K562 (cell line): ENCODE measurements around the gene SEC23A. TPM values are rescaled to one million over a fixed set of nuclear protein-coding genes. Genes with fewer than 3 reads are reported as not detected.

Source experiments
- CBX5 ChIP-seq: IDR thresholded peaks from 2 replicates; pipeline ENCODE4 v1.6.1; 2014; ENCODE audit warnings: low read depth, borderline replicate concordance
- CBX8 ChIP-seq: fragments of 200-600 bp; sonication (generic); IDR thresholded peaks from 2 replicates; pipeline ENCODE4 v1.6.1; 2012; ENCODE audit warnings: borderline replicate concordance, mixed run types, low read depth, mild to moderate bottlenecking, moderate library complexity, mixed read lengths, low read length, control low read depth, inconsistent platforms; ENCODE audit not compliant: poor library complexity, severe bottlenecking; ENCODE audit errors: extremely low read depth
- CTCF ChIP-seq, 3 experiments: IDR thresholded peaks in 2 of 3; conservative IDR thresholded peaks in 1 of 3; 2 replicates each; pipeline ENCODE4 v1.5.1; 2011 to 2012; ENCODE audit warnings: low read length in 3 of 3, mild to moderate bottlenecking in 3 of 3, control low read depth in 2 of 3, improper control_type of control experiment in 1 of 3, inconsistent platforms in 1 of 3, low read depth in 1 of 3, mixed read lengths in 1 of 3, moderate library complexity in 1 of 3; ENCODE audit not compliant: insufficient read depth in 2 of 3
- CUX1 ChIP-seq: fragments of 200-800 bp; sonication (Bioruptor generic); IDR thresholded peaks from 2 replicates; pipeline ENCODE4 v1.6.1; 2016; ENCODE audit warnings: missing genetic modification characterization, missing compliant biosample characterization
- FOS ChIP-seq: IDR thresholded peaks from 3 replicates; pipeline ENCODE4 v1.6.1; 2011; ENCODE audit not compliant: insufficient read length; ENCODE audit errors: extremely low read depth
- HNRNPH1 ChIP-seq: fragments of 200-400 bp; formaldehyde crosslinking; optimal IDR thresholded peaks from 2 replicates; pipeline ENCODE3; 2017; ENCODE audit warnings: low read depth, mild to moderate bottlenecking, low read length, moderate library complexity
- MEF2D ChIP-seq: conservative IDR thresholded peaks from 2 replicates; pipeline ENCODE4 v1.6.1; 2016; ENCODE audit warnings: low read depth, missing genetic modification characterization, missing compliant biosample characterization
- NFYB ChIP-seq: IDR thresholded peaks from 2 replicates; pipeline ENCODE4 v1.6.1; 2011; ENCODE audit warnings: mild to moderate bottlenecking, moderate library complexity; ENCODE audit not compliant: insufficient read length; ENCODE audit errors: extremely low read depth
- PTTG1 ChIP-seq: fragments of 450-650 bp; IDR thresholded peaks from 2 replicates; pipeline ENCODE4 v1.6.1; 2016; ENCODE audit warnings: low read depth, mild to moderate bottlenecking, missing genetic modification characterization, missing compliant biosample characterization
- RAD21 ChIP-seq, 2 experiments: fragments of 250-450 bp in 1 of 2; fragments of 450-650 bp in 1 of 2; sonication (Bioruptor Pico) in 1 of 2; formaldehyde crosslinking in 1 of 2; IDR thresholded peaks in 1 of 2; conservative IDR thresholded peaks in 1 of 2; 2 replicates each; pipeline versions ENCODE4 v1.4.0 to v1.8.0; 2020 to 2022; ENCODE audit warnings: mild to moderate bottlenecking in 2 of 2, moderate library complexity in 1 of 2
- RBM17 ChIP-seq: fragments of 200-400 bp; formaldehyde crosslinking; IDR thresholded peaks from 2 replicates; pipeline ENCODE4 v1.6.1; 2017; ENCODE audit warnings: low read depth, mild to moderate bottlenecking, low read length, borderline replicate concordance
- RBM22 ChIP-seq: fragments of 200-400 bp; formaldehyde crosslinking; IDR thresholded peaks from 2 replicates; pipeline ENCODE4 v1.6.1; 2018; ENCODE audit warnings: low read length, low read depth; ENCODE audit not compliant: poor library complexity, severe bottlenecking
- SMC3 ChIP-seq: conservative IDR thresholded peaks from 2 replicates; pipeline ENCODE4 v1.6.1; 2011; ENCODE audit warnings: low read depth, low read length, improper control_type of control experiment; ENCODE audit not compliant: insufficient read depth
- ZHX1 ChIP-seq: fragments of 150-350 bp; conservative IDR thresholded peaks from 2 replicates; pipeline ENCODE4 v1.6.1; 2014; ENCODE audit warnings: low read length
- ZNF124 ChIP-seq: sonication (generic); formaldehyde crosslinking; IDR thresholded peaks from 2 replicates; pipeline ENCODE4 v1.8.1; 2022; ENCODE audit warnings: missing genetic modification reagents
- polyA plus RNA-seq, 8 experiments: library from polyadenylated mRNA; depleted of rRNA in 4 of 8; stranded (reverse) in 5 of 8; unstranded in 3 of 8; fragments of >200 nt; fragmentation: Nextera tagmentation in 2 of 8; fragmentation: Illumina TruSeq in 1 of 8; extraction: Ambion mirVana in 2 of 8; extraction: Trizol in 1 of 8; gene quantifications; 2 replicates each; pipeline versions ENCODE4 v1.2.1 to v1.2.3, GENCODE V29; 2011 to 2014; ENCODE audit warnings: inconsistent platforms in 1 of 8, missing spikeins in 1 of 8
- total RNA-seq, 7 experiments: library from RNA; depleted of rRNA in 6 of 7; stranded (reverse); fragments of >200 nt in 6 of 7; fragmentation: Illumina TruSeq in 2 of 7; extraction: Trizol in 2 of 7; gene quantifications; 2 replicates each; pipeline versions ENCODE4 v1.2.1 to v1.2.3, GENCODE V29; 2011 to 2021; ENCODE audit warnings: low replicate concordance in 1 of 7

Gene SEC23A
- total and polyA plus RNA-seq, 9 of the 15 experiments (the other 6 are each of a cell fraction or from before 2014, with no cell fraction given), result 5.5 to 47.0 (median 14.5) TPM

DNA sequence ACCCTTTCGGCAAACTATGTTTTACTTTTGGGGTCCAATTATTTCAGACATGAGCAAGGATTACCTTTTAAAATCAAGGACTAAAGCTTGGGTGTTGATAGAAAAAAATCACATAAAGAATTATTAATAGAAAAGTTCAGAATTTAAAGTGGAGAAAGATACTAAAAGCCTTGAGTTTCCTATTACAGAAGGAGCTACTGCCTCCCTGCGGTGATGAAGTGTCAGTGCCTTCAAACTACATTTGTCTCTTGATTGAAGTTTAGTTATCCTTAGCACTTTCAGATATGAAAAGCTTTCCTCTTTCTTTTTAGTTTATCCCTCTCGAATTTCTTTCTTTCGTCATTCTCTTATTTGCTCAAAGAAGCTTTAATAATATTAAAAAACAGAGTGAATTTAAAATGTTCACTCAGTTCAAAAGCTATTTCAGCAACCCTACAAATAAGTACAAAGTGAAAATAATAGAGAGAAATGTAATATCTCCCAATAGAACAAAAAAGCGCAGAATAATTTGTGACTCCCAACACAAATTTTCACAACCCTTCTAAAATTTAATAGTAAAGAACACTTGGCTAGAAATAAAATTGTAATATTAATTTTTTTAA, 87.6 kb downstream of the SEC23A start (continued):
- no peak for TF ChIP-seq ZHX1
- no peak for TF ChIP-seq RBM22
- TF ChIP-seq RBM17, result no peak
- no peak for TF ChIP-seq NFYB
- TF ChIP-seq ZNF124 (CRISPR knock-in tag), result no peak
- no peak for TF ChIP-seq MEF2D (tag)
- peak; percentile 59 to 75 for TF ChIP-seq RAD21 (CRISPR knock-in tag; conservative IDR thresholded peaks at IDR 0.05 in 1 of 2, IDR thresholded peaks at IDR 0.05 in 1 of 2)
- no peak for TF ChIP-seq FOS
- no peak for TF ChIP-seq PTTG1 (tag)
- no peak for TF ChIP-seq HNRNPH1
- no peak for TF ChIP-seq CBX5
- peak; percentile 42 to 75 (median 54); a peak in 5 of 6 replicates for TF ChIP-seq CTCF (IDR thresholded peaks at IDR 0.05 in 2 of 3, conservative IDR thresholded peaks at IDR 0.05 in 1 of 3; ENCODE audit: insufficient read depth in 2 of 3, low read depth in 1 of 3, low read length in 3 of 3)
- no peak for TF ChIP-seq CUX1 (CRISPR knock-in tag)
- TF ChIP-seq SMC3, result 0 out of 2 replicates have a peak, but pooled peaks have one; percentile 41
- no peak for TF ChIP-seq CBX8
